Measurements from ENCODE around the gene GORASP2.

Gene GORASP2

DNA sequence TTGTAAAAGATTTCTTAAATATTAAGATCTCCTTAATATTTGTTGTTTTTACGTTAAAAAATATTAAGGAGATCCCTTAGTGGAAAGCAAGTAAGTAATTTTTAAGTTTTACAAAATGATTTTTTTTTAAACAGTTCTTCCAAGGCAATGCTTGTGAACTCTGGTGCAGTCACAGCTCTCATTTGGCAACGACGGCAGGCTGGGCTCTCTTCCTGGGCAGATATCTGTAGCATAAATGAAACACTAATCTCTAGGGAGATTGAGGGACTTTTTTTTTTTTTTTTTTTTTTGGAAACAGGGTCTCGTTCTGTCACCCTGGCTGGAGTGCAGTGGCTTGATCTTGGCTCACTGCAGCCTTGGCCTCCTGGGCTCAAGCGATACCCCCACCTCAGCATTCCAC is 38.5 kb downstream of the GORASP2 start:
- Histone ChIP-seq H3K27me3 (ENCODE audit: insufficient read depth, low read depth) (no peaks in the 10 kb centered on the region), H3K4me2 (no peak overlapping the region), H3K4me3 (IDR thresholded peaks at IDR 0.05; ENCODE audit: insufficient read depth, low read depth, low read length) (no peak overlapping the region), H3K36me3 (ENCODE audit: insufficient read depth) (peaks cover 6% of the 10 kb centered on the region; the same call in 1 of the 2 replicates), H3K27ac (no peak overlapping the region), H4K20me1 (ENCODE audit: insufficient read depth) (no peaks in the 10 kb centered on the region), H3K79me2 (ENCODE audit: insufficient read depth, low read depth) (no peaks in the 10 kb centered on the region), H3K9ac (no peak overlapping the region), H2AFZ (ENCODE audit: low read depth) (no peak overlapping the region), H3K4me1 (ENCODE audit: low read depth, poor library complexity, severe bottlenecking) (no peaks in the 10 kb centered on the region)
- TF ChIP-seq, protein P1, sequence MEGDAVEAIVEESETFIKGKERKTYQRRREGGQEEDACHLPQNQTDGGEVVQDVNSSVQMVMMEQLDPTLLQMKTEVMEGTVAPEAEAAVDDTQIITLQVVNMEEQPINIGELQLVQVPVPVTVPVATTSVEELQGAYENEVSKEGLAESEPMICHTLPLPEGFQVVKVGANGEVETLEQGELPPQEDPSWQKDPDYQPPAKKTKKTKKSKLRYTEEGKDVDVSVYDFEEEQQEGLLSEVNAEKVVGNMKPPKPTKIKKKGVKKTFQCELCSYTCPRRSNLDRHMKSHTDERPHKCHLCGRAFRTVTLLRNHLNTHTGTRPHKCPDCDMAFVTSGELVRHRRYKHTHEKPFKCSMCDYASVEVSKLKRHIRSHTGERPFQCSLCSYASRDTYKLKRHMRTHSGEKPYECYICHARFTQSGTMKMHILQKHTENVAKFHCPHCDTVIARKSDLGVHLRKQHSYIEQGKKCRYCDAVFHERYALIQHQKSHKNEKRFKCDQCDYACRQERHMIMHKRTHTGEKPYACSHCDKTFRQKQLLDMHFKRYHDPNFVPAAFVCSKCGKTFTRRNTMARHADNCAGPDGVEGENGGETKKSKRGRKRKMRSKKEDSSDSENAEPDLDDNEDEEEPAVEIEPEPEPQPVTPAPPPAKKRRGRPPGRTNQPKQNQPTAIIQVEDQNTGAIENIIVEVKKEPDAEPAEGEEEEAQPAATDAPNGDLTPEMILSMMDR (conservative IDR thresholded peaks at IDR 0.05; ENCODE audit: low read depth, low read length) = no peak

DNA sequence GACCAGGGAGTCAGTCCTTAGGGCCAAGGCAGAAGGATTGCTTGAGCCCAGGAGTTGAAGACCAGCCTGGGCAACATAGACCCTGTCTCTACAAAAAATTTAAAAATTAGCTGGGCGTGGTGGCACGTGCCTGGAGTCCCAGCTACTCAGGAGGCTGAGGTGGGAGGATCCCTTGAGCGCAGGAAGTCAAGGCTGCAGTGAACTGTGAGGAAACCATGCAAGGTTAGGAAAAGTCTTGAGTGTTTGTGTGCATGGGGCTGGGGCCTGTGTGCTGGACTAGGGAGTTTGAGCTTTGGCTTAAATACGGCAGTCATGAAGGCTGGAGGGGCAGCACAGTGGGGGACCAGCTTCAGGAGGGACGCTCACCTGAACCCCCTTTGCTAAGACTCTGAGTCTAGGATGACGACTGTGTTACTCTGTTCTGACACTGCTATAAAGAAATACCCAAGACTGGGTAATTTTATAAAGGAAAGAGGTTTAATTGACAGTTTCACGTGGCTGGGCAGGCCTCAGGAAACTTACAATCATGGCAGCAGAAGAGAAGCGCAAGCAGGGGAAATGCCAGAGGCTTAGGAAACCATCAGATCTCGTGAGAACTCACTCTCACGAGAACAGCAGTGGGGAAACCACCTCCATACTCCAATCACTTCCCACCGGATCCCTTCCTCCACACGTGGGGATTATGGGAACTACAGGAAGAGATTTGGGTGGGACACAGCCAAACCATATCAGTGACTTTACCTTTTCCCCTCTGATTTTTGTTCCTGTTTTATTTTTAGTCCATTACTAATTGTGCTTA is 39.4 kb downstream of the GORASP2 start:
- H3K4me3 ChIP-seq (IDR thresholded peaks at IDR 0.05; ENCODE audit: insufficient read depth, low read depth, low read length) = no peak overlapping the region
- H3K27me3 ChIP-seq (ENCODE audit: insufficient read depth, low read depth) = no peaks in the 10 kb centered on the region
- no peak overlapping the region for H2AFZ ChIP-seq (ENCODE audit: low read depth)
- H3K4me2 ChIP-seq = no peak overlapping the region
- TF ChIP-seq, protein P1 (conservative IDR thresholded peaks at IDR 0.05; ENCODE audit: low read depth, low read length) = no peak
- H3K9ac ChIP-seq = no peak overlapping the region
- no peaks in the 10 kb centered on the region for H4K20me1 ChIP-seq (ENCODE audit: insufficient read depth)
- H3K4me1 ChIP-seq (ENCODE audit: low read depth, poor library complexity, severe bottlenecking) = peaks cover 6% of the 10 kb centered on the region
- peaks cover 3% of the 10 kb centered on the region; the same call in 1 of the 2 replicates for H3K36me3 ChIP-seq (ENCODE audit: insufficient read depth)
- no peaks in the 10 kb centered on the region for H3K79me2 ChIP-seq (ENCODE audit: insufficient read depth, low read depth)
- no peak overlapping the region for H3K27ac ChIP-seq

DNA sequence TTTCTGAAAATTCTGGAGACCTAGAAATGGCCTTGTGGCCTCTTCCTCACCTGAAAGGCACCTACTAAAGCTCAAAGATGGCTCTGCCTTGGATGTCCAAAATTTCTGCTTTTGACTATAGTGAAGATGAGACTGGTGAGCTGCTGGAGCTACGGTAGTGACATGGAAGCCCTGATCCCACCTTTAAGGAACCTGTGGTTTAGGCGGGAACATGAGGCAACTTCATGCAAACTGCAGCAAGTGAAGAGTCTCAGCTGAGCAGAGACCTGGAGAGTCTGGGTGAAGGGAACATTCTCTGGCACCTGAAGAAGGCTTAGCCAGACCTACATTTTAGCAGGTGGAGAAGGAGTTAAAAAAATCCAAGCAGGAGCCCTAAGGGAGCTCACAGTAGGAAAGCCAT is 40.0 kb downstream of the GORASP2 start:
- Histone ChIP-seq H3K27me3 (ENCODE audit: insufficient read depth, low read depth) (no peaks in the 10 kb centered on the region), H2AFZ (ENCODE audit: low read depth) (no peak overlapping the region), H3K4me1 (ENCODE audit: low read depth, poor library complexity, severe bottlenecking) (peaks cover 8% of the 10 kb centered on the region), H4K20me1 (ENCODE audit: insufficient read depth) (no peaks in the 10 kb centered on the region), H3K79me2 (ENCODE audit: insufficient read depth, low read depth) (no peaks in the 10 kb centered on the region), H3K9ac (no peak overlapping the region), H3K4me2 (no peak overlapping the region), H3K4me3 (IDR thresholded peaks at IDR 0.05; ENCODE audit: insufficient read depth, low read depth, low read length) (no peak overlapping the region), H3K36me3 (ENCODE audit: insufficient read depth) (peaks cover 2% of the 10 kb centered on the region; the same call in 1 of the 2 replicates), H3K27ac (no peak overlapping the region)
- TF ChIP-seq, protein P1 (conservative IDR thresholded peaks at IDR 0.05; ENCODE audit: low read depth, low read length) = no peak

DNA sequence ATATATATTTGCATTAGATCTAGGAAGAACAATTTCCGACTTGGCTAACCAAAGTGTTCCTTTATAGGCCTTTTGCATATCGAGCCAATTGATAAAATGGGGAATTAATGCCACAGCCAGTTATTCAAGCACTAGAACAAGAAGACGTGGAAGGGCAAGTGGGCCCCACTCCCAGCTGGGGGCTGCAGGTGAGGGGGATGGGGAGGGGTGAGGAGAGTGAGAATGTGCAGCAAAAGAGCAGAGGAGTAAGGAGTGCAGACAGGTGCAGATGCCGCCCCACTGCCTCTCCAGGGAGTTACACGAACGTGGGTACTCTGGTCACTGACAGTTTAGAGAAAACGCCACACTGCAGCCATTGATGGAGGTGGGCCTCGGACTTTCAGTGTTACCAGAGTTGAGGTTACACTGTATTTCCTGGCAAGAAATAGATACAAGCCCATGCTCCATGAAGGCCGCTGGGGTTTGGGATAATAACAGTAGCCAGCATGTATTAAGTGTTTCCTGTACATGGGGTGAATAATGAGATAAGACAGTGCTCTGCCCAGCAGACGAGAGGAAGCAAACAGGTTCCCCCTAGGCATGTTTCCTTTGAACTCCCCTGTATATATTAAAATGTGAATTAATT is 40.9 kb downstream of the GORASP2 start:
- Histone ChIP-seq H4K20me1 (ENCODE audit: insufficient read depth) (no peaks in the 10 kb centered on the region), H3K36me3 (ENCODE audit: insufficient read depth) (no peaks in the 10 kb centered on the region), H3K27me3 (ENCODE audit: insufficient read depth, low read depth) (no peaks in the 10 kb centered on the region), H3K79me2 (ENCODE audit: insufficient read depth, low read depth) (no peaks in the 10 kb centered on the region), H3K27ac (no peak overlapping the region), H2AFZ (ENCODE audit: low read depth) (no peak overlapping the region), H3K4me2 (no peak overlapping the region), H3K9ac (no peak overlapping the region), H3K4me3 (IDR thresholded peaks at IDR 0.05; ENCODE audit: insufficient read depth, low read depth, low read length) (no peak overlapping the region), H3K4me1 (ENCODE audit: low read depth, poor library complexity, severe bottlenecking) (peaks cover 10% of the 10 kb centered on the region)
- TF ChIP-seq, protein P1 (conservative IDR thresholded peaks at IDR 0.05; ENCODE audit: low read depth, low read length) = no peak

Data from KMS-11 (cell line).